SHP77 treated with DMSO at 0.1 percent for 48 hours (cell line): ENCODE data around the gene STAT5B.
"Not testable (repeated sequence)": the region's sequence is repeated elsewhere in the genome, so short reads cannot be mapped to it uniquely, and the experiment has no call there.

Experiments
- DNase-seq: peaks from one replicate; lab custom pipeline; 2025; lab: John Stamatoyannopoulos, UW

Gene STAT5B

GRCh38 chr17:42305543-42306384 is 29.6 kb upstream of the STAT5B start:
- no peak for DNase-seq

GRCh38 chr17:42305031-42305330 is 28.8 kb upstream of the STAT5B start:
- DNase-seq: not testable (repeated sequence)

GRCh38 chr17:42304187-42305030 is 28.2 kb upstream of the STAT5B start:
- no peak for DNase-seq

GRCh38 chr17:42303694-42304093 is 27.5 kb upstream of the STAT5B start:
- DNase-seq: no peak

- no peak for DNase-seq
Measured at GRCh38 chr17:42301022-42301421, 24.8 kb upstream of the STAT5B start.

GRCh38 chr17:42299913-42300312 is 23.7 kb upstream of the STAT5B start:
- DNase-seq: not testable (repeated sequence)

- not testable (repeated sequence) for DNase-seq
Measured at GRCh38 chr17:42299361-42299760, 23.2 kb upstream of the STAT5B start.

- DNase-seq: not testable (repeated sequence)
Measured at GRCh38 chr17:42297775-42298174, 21.6 kb upstream of the STAT5B start.

- DNase-seq: no peak
Measured at GRCh38 chr17:42296012-42296411, 19.8 kb upstream of the STAT5B start.

GRCh38 chr17:42294469-42295398 is 18.5 kb upstream of the STAT5B start:
- DNase-seq: no peak

GRCh38 chr17:42291129-42291528 is 14.9 kb upstream of the STAT5B start:
- no peak for DNase-seq

- no peak for DNase-seq
Measured at GRCh38 chr17:42290577-42290976, 14.4 kb upstream of the STAT5B start.

GRCh38 chr17:42289611-42290181 is 13.5 kb upstream of the STAT5B start:
- DNase-seq: no peak

- no peak for DNase-seq
Measured at GRCh38 chr17:42288803-42289610, 12.8 kb upstream of the STAT5B start.

GRCh38 chr17:42287977-42288802 is 12.0 kb upstream of the STAT5B start, which contains the start of gene STAT5A:
Gene STAT5A (plus strand): TSS chr17:42288498. CDS start chr17:42289412, 914 bp downstream.
- DNase-seq: no peak

GRCh38 chr17:42287305-42287976 is 11.2 kb upstream of the STAT5B start:
- DNase-seq: no peak

GRCh38 chr17:42286411-42287221 is 10.4 kb upstream of the STAT5B start:
- DNase-seq: no peak

GRCh38 chr17:42285346-42286050 is 9.3 kb upstream of the STAT5B start:
- no peak for DNase-seq
